GM19463 (cell line): ENCODE measurements around the gene NKTR.
"Not testable (repeated sequence)": the region's sequence is repeated elsewhere in the genome, so short reads cannot be mapped to it uniquely, and the experiment has no call there.

Experiments
- ATAC-seq: cut with Tn5 transposase; IDR thresholded peaks from one replicate; pipeline ENCODE4 v1.9.1; 2021; ENCODE audit warnings: mild to moderate bottlenecking, moderate library complexity; ENCODE audit not compliant: unreplicated experiment

The NKTR gene

DNA sequence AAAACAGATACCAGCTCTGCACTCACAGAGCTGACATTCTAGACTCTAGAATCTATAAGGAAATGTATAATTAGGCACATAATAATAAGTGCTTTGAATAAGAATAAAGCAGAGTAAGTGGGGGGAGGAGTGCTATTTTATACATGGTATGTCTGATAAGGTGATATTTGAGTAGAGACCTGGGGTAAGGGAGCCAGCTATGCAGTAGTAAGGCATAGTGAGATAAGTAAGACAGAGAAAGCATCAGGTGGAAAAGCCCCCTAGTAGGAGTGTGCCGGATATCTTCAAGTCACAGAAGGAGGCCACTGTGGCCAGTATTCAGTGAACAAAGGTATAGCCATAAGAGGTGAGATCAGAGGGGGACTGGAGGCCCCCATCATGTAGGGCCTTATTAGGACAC, 6.9 kb upstream of the NKTR start:
- ATAC-seq: no peak

DNA sequence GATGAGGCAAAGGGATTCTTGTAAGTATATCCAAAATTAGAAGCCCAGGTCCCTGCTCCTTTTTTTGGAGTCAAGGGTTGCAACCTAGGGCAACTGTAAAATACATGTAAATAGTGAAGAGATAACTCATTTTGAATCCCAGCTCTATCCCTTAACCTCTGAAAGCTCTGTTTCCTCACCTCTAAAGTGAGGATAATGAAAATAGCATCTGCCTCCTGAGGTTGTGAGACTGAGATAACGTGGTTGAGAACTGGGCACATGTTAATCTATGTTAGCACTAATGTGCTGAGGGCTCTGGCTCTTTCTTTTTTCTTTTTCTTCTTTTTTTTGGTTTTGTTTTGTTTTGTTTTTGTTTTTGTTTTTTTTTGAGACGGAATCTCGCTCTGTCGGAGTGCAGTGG, 4.8 kb upstream of the NKTR start:
- ATAC-seq: no peak

GRCh38 chr3:42597098-42597497, 3.4 kb upstream of the NKTR start:
- not testable (repeated sequence) for ATAC-seq

- ATAC-seq: peak; percentile 23
These were observed 631 bp downstream of the NKTR start for GRCh38 chr3:42600958-42601675.

DNA sequence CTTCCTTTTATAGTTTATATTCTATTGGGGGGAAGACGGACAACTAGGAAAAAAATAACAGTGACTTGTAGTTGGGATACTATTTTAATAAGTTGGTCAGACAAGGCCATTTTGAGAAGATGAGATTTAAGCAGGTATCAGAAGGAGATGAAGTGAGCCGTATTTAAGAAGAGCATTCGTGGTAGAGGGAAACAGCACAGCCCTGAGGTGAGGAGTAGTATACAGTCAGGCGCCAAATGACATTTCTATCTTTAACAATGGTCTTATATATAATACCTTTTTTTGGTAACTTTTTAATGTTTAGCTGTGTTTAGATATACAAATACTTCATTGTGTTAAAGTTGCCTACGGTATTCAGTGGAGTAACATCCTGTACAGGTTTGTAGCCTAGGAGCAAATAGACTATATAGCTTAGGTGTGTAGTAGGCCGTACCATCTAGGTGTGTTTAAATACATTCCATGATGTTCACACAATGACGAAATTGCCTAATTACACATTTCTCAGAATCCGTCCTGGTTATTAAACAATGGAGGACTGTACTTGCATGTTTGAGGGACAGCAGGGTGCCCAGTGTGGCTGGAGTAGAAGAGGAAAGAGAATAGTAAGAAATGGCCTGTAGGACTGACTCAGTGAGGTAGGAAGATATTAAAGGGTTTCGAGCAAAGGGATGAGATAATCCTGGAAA, 1.6 kb downstream of the NKTR start:
- no peak for ATAC-seq

GRCh38 chr3:42602961-42603360, 2.5 kb downstream of the NKTR start:
- ATAC-seq: no peak

DNA sequence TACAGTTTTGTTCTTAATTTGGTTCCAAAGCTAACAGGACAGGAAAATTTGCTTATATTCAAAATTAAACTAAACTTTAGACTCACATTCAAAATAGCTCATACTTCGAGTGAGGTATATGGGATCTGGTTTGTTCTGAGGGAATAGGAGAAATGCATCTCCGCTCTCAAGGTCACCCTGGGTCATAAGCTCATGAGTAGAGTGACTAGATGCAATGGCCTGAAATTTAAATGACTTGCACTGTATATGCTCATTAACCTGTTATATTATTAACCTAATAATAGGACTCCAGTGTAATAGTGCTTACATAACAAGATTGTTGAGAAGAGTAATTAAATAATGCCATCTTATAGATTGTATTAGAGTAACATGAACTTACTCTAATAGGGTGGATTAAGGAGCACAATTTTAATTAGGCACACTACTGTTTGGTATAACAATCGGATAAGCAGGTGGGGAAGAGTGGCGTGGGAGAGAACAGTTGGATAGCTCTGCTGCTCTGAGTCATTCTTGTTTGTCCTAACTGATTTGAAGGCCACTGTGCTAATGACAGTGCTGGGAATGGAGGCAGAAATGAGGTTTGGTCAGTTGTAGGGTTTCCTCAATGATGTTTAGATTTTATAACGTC, 5.2 kb downstream of the NKTR start:
- ATAC-seq: no peak

GRCh38 chr3:42608581-42608980, 8.1 kb downstream of the NKTR start:
- no peak for ATAC-seq

DNA sequence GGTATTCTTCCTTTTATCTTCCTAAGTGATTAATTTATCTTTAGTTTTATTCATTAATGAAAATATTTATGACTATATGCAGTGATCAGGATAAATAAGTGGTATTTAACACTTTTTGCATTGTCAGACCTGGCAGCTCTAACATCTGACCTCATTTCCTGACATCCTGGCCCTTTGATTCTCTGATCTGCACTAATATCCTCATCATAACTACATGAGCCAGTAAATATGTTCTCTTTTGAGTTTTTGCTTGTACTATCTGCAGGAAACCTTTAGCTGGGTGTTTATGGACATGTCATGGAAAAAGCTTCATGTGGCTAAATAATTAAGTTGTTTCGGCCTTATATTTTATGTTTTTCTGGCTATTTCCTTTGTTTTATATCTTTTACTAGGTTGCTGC, 10.5 kb downstream of the NKTR start:
- ATAC-seq: no peak

- ATAC-seq: no peak
These were observed 11.7 kb downstream of the NKTR start for GRCh38 chr3:42612217-42612616.

DNA sequence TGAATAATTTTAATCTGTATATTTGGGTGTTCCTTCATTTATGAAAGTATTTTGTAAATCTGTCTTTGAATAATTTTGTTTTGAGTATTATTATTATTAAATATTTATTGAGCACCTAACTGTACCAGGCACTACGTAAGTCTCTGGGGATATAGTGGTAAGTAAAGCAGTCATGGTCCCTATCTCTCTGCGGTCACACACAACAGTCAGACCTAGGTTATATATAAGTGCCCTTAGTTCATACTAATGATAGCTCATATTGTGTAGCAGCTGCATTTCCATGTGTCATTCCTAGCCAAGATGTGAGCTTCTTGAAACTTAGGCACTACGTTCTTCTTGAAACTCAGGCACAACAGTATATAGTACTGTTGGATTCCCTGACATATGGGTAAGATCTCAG, 12.4 kb downstream of the NKTR start:
- no peak for ATAC-seq

DNA sequence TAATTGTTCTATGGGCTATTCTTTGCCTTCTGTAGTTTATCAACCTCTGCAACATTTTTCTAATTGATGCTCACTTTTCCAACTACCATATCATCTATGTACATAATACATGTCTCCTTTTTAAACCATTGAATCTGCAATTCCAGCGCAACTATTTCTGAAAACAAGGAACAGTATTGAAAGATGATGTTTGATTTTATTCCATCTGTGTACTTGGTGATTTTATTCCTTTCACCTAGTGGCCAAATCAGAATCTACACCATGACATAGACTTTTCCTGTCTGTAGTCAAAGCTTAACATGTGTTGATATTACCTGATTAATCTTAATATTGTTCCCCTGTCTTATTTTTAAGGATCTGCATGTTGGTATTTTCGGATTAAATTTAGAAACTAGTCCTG, 13.0 kb downstream of the NKTR start:
- no peak for ATAC-seq

DNA sequence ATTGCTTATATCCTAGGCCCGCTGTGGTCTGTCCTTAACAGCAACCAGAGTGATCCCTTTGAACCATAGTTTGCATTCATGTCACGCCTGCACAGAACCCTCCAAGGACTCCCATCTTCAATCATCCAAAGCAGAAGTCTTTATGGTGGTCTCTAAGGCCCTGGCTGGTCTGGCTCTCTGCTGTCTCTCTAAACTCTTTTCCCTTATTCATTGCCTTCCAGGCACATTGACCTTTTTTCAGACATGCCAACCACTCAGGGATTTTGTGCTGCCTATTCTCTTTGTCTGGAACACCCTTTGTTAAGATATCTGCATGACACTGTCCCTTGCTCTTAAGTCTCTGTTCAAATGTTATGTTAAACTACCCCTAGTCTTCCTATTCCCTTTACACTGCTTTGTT, 31.1 kb downstream of the NKTR start:
- no peak for ATAC-seq

DNA sequence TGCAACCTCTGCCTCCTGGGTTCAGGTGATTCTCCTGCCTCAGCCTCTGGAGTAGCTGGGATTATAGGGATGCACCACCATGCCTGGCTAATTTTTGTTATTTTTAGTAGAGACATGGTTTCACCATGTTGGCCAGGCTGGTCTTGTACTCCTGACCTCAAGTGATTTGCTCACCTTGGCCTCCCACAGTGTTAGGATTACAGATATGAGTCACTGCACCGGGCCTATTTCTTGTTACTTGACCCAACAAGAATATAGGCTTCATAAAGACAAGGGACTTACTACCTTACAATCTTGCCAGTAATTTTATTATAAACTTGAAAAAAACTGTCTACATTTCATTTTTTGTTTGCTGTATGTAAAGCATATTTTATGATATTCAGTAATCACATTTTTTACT, 31.7 kb downstream of the NKTR start:
- ATAC-seq: no peak

GRCh38 chr3:42633544-42633943, 33.1 kb downstream of the NKTR start:
- ATAC-seq: no peak

GRCh38 chr3:42635111-42635510, 34.6 kb downstream of the NKTR start:
- ATAC-seq: no peak

- no peak for ATAC-seq
These were observed 36.5 kb downstream of the NKTR start for GRCh38 chr3:42637001-42637400.

DNA sequence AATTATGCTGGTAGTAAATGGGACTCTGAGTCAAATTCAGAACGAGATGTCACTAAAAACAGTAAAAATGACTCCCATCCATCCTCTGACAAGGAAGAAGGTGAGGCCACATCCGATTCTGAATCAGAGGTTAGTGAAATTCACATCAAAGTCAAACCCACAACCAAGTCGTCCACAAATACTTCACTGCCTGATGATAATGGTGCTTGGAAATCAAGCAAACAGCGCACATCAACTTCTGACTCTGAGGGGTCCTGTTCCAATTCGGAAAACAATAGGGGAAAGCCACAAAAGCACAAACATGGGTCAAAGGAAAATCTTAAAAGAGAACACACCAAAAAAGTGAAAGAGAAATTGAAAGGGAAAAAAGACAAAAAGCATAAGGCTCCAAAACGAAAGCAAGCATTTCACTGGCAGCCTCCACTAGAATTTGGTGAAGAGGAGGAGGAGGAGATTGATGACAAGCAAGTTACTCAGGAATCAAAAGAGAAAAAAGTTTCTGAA, 37.9 kb downstream of the NKTR start:
- no peak for ATAC-seq

DNA sequence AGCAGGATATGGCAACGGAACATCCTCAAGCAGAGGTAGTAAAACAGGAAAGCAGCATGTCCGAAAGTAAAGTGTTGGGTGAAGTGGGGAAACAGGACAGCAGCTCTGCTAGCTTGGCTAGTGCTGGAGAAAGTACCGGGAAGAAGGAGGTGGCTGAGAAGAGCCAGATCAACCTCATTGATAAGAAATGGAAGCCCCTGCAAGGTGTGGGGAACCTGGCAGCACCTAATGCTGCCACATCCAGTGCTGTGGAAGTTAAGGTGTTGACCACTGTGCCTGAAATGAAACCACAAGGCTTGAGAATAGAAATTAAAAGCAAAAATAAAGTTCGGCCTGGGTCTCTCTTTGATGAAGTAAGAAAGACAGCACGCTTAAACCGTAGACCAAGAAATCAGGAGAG, 38.7 kb downstream of the NKTR start:
- ATAC-seq: no peak

- no peak for ATAC-seq
These were observed 39.6 kb downstream of the NKTR start for GRCh38 chr3:42640129-42640528.

- no peak for ATAC-seq
These were observed 40.4 kb downstream of the NKTR start for GRCh38 chr3:42640771-42641370.
